ENCODE measurements around the gene GPC2.
"Not testable (repeated sequence)": the region's sequence is repeated elsewhere in the genome, so short reads cannot be mapped to it uniquely, and the experiment has no call there.

GPC2 gene

DNA sequence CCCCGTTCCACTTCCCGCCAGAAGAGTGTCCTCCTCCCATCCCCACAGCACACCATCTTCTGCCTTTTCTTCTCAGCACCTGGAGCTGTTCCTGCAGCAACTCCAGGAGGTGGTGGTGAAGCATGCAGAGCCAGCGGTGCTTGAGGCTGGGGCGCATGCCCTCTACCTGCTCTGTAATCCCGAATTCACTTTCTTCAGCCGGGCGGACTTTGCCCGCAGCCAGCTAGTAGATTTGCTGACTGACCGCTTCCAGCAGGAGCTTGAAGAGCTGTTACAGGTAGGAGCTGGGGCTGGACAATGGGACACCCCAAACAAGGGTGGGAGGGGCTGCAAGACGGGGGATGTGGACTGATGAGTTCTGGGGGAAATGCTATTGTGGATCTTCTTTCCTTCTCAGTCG, 23.5 kb upstream of the GPC2 start:
- DNase-seq (ENCODE audit: low spot score): no peak

GRCh38 chr7:100198266-100198665, 21.1 kb upstream of the GPC2 start:
- no peak for DNase-seq (ENCODE audit: low spot score)

DNA sequence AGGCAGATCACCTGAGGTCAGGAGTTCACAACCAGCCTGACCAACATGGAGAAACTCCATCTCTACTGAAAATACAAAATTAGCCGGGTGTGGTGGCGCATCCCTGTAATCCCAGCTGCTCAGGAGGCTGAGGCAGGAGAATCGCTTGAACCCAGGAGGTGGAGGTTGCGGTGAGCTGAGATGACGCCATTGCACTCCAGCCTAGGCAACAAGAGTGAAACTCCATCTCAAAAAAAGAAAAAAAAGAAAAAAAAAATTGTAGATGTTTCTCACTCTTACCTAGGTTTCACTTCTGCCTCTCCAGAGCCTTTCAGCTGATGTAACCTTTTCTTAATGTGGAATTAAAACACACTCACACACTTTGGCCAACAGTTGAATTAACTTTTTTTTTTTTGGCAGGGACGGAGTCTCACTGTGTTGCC, 18.7 kb upstream of the GPC2 start:
- peak; percentile 54 for DNase-seq (ENCODE audit: low spot score)

DNA sequence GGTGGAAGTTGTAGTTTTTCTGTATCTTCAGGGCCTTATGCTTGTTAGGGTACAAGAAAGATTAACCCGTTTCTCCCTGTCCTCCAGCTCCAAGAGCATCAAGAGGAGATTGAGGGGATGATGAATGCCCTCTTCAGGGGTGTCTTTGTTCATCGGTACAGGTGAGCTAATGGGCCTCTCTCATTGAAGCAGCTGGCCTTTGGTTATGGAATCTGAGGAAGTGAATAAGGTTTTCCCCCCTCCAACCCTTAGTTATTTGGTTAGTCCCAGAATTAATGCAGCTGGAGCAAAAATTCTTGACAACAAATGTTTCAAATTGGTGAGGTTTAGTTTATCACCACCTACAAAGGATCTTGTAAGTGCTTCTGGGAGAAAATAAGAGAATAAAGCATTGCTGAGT, 18.0 kb upstream of the GPC2 start:
- no peak for DNase-seq (ENCODE audit: low spot score)

- DNase-seq (ENCODE audit: low spot score): no peak
Measured at GRCh38 chr7:100192969-100193368, 15.8 kb upstream of the GPC2 start.

- peak; percentile 44 for DNase-seq (ENCODE audit: low spot score)
Measured at GRCh38 chr7:100192281-100192862, 15.2 kb upstream of the GPC2 start.

- DNase-seq (ENCODE audit: low spot score): no peak
Measured at GRCh38 chr7:100191775-100192174, 14.6 kb upstream of the GPC2 start.

DNA sequence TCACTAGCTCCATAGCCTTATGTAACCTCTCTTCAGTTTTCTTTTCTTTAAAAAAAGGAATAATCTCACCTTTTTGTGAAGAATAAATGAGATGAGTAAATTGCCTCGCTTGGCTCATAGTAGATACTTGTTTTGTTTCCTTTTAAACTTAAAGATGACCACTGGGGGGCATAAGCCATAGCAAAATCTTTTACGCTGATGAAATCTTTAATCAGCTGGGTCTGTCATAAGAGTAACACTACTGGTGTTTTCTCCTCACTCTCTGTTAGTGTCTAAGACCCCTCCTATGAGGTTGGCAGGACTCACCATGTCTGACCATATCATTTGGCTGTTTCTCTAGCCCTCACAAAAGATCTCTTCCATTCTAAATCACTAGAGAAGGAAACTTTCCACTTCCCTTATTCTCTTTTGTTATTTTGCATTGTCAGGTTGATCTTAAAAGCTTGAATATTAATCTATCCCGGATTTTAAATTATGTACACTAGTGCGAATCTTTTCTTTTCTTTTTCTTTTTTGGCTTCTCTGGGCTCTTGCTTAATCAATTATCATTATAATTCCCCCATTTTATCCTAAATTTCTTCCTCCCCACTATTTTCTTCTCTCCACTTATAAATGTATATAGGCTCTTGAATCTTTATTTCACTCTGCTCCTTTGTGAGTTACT, 13.0 kb upstream of the GPC2 start:
- DNase-seq (ENCODE audit: low spot score): no peak

- no peak for DNase-seq (ENCODE audit: low spot score)
Measured at GRCh38 chr7:100189061-100189460, 11.9 kb upstream of the GPC2 start.

DNA sequence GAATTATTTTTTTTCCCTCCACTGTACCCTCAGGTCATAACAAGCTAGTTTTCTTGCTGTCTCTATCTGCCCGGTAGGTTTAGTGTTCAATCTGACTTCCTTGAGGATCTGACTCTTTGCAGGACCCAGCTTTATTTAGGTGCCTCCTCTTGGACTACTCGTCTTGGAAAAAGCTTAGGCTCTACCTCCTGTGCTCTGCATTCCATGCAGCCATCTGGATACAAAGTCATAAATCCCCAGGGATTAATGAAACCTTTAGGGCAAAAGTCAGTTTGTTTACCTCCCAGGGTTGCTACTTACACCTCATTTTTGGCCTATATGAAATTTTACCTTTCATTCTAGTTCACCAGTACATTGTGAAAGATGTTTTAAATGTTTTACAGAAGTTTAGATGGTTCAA, 8.5 kb upstream of the GPC2 start:
- no peak for DNase-seq (ENCODE audit: low spot score)

GRCh38 chr7:100183090-100183489, 5.9 kb upstream of the GPC2 start:
- DNase-seq (ENCODE audit: low spot score): not testable (repeated sequence)

DNA sequence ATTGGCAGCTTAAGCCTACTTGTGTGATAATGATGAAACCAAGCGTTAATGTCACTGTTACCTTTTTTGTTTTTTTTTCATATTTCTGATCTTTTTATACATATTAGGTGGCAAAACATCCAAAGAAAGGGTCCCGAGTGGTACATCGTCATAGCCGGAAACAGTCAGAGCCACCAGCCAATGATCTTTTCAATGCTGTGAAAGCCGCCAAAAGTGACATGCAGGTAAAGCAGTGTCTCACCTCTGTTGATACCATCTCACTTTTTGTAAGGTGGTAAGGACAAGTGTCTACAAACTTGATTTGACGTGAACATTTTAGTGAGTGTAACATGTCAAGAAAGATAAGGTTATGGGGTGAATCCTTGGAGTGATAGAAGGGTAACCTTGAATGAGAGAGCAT, 5.4 kb upstream of the GPC2 start:
- DNase-seq (ENCODE audit: low spot score): not testable (repeated sequence)

DNA sequence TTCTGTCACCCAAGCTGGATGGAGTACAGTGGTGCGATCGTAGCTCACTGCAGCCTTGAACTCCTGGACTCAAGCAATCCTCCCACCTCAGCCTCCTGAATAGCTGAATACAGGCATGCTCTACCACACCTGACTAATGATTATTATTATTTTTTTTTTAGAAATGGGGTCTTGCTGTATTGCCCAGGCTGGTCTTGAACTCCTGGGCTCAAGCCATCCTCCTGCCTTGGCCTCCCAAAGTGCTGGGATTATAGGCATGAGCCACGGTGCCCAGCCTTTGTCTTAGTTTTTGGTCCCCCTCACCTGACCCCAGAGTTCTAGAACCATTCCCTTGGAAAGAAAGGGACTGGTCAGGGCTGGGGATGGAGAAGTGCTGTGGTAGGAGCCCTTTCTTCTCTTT, 2.9 kb upstream of the GPC2 start:
- DNase-seq (ENCODE audit: low spot score): not testable (repeated sequence)

- DNase-seq (ENCODE audit: low spot score): no peak
Measured at GRCh38 chr7:100176096-100177044, 811 bp downstream of the GPC2 start.

DNA sequence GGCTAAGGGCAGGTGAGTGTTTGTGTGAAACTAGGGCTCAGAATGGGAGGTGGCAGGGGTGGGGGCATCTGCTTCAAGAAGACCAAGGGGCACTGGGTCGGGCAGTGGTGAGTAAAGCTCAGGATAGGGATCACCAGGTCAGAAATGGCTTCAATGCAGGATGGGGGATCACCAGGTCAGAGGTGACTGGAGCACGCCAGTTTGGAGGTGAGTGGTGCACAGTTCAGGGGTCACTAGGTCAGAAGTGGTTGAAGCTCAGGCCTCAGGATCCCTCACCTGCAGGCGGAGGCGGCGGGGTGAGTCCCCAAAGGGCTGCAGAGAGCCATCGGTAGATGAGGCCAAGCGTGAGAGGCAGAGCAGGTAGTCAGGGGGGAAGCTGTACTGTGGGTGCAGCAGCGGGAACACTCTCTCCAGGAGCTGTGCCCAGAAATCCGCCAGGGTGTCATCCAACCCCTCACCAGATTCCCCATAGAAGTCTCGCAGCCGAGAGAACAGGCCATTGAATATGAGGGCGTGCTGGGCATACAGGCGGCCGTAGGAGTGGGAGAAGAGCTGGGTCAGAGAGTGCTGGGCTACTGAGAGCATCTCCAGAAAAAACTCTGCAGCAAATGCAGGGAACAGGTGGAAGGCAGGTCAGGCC, 1.8 kb downstream of the GPC2 start:
- DNase-seq (ENCODE audit: low spot score): no peak

- DNase-seq (ENCODE audit: low spot score): no peak
Measured at GRCh38 chr7:100174582-100174981, 2.6 kb downstream of the GPC2 start.

DNA sequence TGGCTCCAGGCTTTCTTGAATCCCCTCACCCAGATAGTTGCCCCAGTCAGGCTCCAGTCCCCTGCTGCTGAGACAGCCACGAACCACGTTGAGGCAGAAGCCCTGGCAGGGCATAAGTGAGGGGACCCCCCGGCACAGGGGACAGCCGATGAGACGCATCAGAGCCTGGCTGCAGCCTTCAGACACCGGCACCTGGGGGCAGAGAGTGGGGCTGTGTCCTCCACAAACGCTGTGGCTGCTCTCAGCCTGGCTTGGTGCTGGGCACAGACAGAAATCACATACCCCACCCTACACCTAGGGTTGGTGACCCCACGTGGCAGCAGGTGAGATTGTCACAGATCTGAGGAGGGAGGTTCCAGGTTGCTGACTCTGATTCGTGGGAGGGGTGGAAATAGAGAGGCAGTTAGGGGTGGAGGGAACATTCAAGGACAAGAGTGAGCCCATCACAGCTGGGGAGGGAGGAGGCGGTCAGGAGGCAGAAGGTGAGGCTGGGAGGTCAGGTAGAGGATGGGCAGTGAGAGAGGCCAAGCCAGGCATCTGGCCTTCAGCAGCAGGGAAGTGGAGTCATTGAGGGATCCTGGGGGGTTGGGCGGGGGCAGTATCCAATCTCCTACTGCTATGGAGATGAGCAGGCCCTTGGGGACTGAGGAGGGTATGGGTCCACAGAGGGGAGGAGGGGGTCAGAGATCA, 3.2 kb downstream of the GPC2 start:
- DNase-seq (ENCODE audit: low spot score): no peak

GRCh38 chr7:100171840-100172239, 5.3 kb downstream of the GPC2 start:
- no peak for DNase-seq (ENCODE audit: low spot score)

- DNase-seq (ENCODE audit: low spot score): peak; percentile 51
Measured at GRCh38 chr7:100171087-100171681, 6.0 kb downstream of the GPC2 start.

GRCh38 chr7:100170101-100170897, 6.9 kb downstream of the GPC2 start:
- no peak for DNase-seq (ENCODE audit: low spot score)
